Fibroblast of mammary gland (primary cell): ENCODE data around the gene FAM110A.

ENCODE experiments used
- DNase-seq: peaks from one replicate; pipeline ENCODE4 v3.0.0-alpha.2; 2010; ENCODE audit warnings: low read depth
- H3K4me3 ChIP-seq: 2 replicates; pipeline ENCODE4 v1.5.1; 2011; ENCODE audit warnings: low read depth, mild to moderate bottlenecking, low read length, moderate library complexity; ENCODE audit not compliant: control insufficient read depth
- TF ChIP-seq, protein P1 (sequence below): conservative IDR thresholded peaks from 2 replicates; pipeline ENCODE4 v1.5.1; 2011; ENCODE audit warnings: low read depth, low read length, inconsistent platforms; ENCODE audit not compliant: control insufficient read depth, insufficient read depth

Gene FAM110A

DNA sequence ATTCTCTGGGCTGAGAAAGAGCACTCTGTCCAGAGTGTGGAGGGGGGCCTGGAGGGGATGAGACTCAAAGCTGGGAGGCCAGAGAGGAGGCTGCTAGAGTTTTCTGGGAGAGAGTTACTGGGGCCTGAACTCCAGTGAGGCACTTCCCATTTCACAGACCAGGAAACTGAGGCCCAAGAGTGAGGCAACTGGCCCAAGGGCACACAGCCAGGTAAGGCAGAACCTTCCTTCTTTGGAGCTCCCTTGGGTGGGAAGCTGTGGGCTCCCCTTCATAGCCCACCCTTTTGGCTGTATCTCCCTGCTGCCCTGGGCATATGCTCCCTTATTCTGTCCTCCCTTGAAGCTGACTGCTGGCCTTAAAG lies 48.2 kb downstream of the FAM110A start:
- TF ChIP-seq, protein P1, sequence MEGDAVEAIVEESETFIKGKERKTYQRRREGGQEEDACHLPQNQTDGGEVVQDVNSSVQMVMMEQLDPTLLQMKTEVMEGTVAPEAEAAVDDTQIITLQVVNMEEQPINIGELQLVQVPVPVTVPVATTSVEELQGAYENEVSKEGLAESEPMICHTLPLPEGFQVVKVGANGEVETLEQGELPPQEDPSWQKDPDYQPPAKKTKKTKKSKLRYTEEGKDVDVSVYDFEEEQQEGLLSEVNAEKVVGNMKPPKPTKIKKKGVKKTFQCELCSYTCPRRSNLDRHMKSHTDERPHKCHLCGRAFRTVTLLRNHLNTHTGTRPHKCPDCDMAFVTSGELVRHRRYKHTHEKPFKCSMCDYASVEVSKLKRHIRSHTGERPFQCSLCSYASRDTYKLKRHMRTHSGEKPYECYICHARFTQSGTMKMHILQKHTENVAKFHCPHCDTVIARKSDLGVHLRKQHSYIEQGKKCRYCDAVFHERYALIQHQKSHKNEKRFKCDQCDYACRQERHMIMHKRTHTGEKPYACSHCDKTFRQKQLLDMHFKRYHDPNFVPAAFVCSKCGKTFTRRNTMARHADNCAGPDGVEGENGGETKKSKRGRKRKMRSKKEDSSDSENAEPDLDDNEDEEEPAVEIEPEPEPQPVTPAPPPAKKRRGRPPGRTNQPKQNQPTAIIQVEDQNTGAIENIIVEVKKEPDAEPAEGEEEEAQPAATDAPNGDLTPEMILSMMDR = no peak
- no peak for DNase-seq
- H3K4me3 ChIP-seq = no peak overlapping the region

DNA sequence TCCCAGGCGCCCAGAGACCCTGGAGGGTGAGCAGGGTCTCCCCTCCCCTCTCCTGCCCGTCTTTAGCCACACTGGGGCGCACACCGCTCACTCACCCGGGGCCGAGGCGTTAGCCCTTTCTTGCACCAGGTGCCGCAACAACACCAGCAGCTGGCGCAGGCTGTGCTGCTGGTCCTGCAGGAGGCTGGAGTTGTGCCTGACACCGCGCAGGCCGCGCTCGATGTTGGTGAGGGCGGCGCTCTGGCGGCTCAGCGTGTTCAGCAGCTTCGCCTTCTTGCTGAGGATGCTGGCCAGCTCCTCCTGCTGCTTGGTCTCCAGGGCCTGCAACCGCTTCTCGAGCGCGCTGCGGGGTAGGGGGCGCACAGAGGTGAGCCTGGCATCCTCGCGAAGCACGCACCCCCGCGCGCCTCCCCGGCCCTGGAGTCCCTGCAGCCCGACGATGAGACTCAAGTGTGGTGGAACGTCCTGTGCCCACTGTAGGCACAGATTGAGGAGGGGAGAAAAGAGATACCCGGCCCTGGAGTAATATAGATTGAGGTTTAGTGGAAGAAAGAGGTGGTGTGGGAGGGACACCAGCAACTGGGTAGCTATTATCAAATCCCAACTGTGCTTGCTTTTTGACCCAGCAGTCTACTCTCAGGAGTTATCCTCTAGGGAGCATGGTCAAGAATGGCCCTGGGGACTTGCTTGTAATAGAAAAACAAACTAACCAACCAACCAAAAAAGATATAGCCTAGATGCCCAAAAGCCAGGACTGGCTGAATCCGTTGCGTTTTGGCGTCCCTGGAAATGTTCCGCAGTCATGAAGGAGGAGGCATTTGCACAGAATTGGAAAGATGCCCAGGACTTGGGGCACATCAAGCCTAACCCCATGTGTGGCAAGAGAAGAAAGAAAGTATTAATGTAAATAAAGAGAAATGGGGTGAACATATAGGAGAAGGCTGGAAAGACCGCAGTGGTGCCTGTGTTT lies 51.8 kb downstream of the FAM110A start:
- peak; percentile 9 for DNase-seq
- H3K4me3 ChIP-seq = no peak overlapping the region
- TF ChIP-seq, protein P1 = no peak

DNA sequence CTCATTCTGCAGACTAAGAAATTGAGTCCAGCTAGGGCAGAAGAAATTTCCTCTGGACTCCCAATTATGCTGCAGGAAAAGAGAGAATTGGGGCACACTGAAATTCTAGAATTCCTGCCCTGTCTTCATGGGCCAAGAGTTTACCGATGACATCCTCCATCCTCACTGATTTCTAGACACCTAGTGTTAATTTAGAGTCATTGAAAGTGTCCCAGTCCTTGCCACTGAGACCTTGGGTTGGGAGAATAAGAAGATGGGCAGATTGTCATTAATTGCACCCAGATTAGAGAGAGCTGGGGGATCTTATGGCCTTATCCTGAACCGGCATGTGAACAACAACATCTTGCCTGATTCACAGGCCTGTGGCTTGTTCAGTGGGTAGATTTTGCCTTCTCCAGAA lies 53.6 kb downstream of the FAM110A start:
- no peak for DNase-seq
- H3K4me3 ChIP-seq = no peak overlapping the region
- TF ChIP-seq, protein P1 = no peak

DNA sequence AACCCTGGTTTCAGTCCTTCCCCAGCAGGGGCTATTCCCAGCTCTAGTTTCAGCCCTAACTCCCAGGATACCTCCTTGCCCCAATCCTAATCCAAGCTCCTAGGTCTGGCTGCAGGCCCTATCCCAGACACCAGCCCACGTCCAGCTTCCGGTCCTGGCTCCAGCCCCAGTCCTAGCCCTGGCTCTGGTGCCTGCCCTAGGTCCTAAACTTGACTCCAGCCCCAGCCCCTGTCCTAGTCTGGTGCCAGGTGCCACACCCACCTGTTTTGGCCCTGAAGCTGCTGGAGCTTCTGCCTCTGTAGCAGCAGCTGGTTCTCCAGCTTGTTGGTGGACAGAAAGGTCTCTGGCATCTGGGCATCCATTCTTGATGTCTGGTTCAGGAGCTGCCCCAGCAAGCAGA lies 54.5 kb downstream of the FAM110A start:
- DNase-seq = no peak
- TF ChIP-seq, protein P1 = no peak

DNA sequence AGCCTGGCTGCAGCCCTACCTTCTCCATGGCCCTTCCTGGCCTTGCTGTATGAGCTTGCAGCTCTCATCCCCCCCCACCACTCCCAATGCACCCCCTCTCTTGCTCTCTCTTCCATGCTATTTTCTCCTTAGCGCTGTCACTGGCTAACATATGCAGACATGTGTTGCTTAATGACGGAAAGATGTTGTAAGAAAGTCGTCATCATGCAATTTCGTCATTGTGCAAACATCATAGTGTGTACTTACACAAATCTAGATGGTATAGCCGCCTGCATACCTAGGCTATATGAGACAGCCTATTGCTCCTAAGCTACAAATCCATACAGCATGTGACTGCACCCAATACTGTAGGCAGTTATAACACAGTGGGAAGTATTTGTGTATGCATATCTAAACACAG lies 55.6 kb downstream of the FAM110A start:
- TF ChIP-seq, protein P1 = no peak
- no peak for DNase-seq

More for the DNA sequence above, 54.5 kb downstream of the FAM110A start:
- H3K4me3 ChIP-seq = no peak overlapping the region

DNA sequence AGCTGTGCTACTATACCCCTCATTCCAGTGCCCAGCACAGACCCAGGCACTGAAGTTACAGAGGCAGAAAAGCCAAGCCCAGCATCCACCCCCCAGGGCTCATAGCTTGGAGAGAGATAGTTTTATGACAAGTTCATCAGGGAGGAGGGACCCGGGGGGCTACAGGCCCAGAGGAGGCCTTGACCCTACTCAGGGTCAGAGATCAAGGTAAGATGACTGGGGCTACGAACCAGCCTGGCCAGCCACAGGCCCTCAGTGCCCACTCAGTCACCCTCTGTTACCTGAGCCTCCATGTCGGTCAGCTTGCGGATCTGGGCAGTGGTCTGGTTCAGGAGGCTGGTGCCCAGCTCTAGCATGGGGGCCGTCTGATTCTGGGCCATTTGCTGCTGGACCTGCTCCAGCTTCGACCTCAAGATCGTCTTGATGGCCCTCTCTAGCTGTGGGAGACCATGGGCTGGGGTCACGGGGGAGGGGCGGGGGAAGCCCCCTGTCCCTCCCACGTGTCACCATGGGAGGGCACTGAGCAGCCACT lies 56.5 kb downstream of the FAM110A start:
- no peak overlapping the region for H3K4me3 ChIP-seq
- TF ChIP-seq, protein P1 = no peak
- DNase-seq = no peak

More for the DNA sequence above, 55.6 kb downstream of the FAM110A start:
- H3K4me3 ChIP-seq = no peak overlapping the region
